HCT116 (cell line): ENCODE results near the gene PKHD1. TPM values are rescaled to one million over a fixed set of nuclear protein-coding genes. Genes with fewer than 3 reads are reported as not detected.

Experiments
- ATAC-seq: fragments of 200-7000 bp; cut with Tn5 transposase; 2 replicates; pipeline ENCODE4 v1.9.1; 2020; ENCODE audit warnings: mild to moderate bottlenecking, moderate library complexity
- BruUV-seq: library from RNA; stranded (reverse); fragments of 400-500 nt; replicated peaks from 2 replicates; lab custom pipeline; 2021; lab: Mats Ljungman, UMichigan
- CTCF ChIA-PET: fragments of 300-600 bp; sonication (Branson Sonifier 250); formaldehyde crosslinking; loops from one replicate; lab custom pipeline; 2021; ENCODE audit warnings: antibody characterized with exemption; lab: Charles Lee
- POLR2A ChIA-PET: fragments of 300-600, 350-600 bp; sonication (Branson Sonifier 250); formaldehyde crosslinking; loops from one replicate; lab custom pipeline; 2021; ENCODE audit warnings: antibody characterized with exemption; lab: Charles Lee
- RAD21 ChIA-PET, 2 experiments: fragments of 300-600 bp; sonication (Branson Sonifier 250); formaldehyde crosslinking; loops; one replicate each; lab custom pipeline; 2023; ENCODE audit warnings: low total read pairs in 2 of 2; ENCODE audit not compliant: uncharacterized antibody in 2 of 2, unreplicated experiment in 2 of 2, low non-redundant PET in 1 of 2; lab: Charles Lee
- DNase-seq: peaks from one replicate; pipeline ENCODE4 v3.0.0-alpha.2; 2010; ENCODE audit warnings: low read depth, low spot score
- H2AFZ ChIP-seq: fragments of 200-600 bp; shearing (Covaris generic), sonication (generic); 2 replicates; pipeline ENCODE4 v1.6.1; 2017; ENCODE audit warnings: low read depth, mixed run types, mixed read lengths, antibody characterized with exemption, low read length; ENCODE audit not compliant: poor library complexity, severe bottlenecking
- H3K27ac ChIP-seq: 2 replicates; pipeline ENCODE4 v1.5.1; 2012; ENCODE audit warnings: low read depth, low read length
- H3K27me3 ChIP-seq: fragments of 200-600 bp; sonication (generic); 2 replicates; pipeline ENCODE4 v1.6.1; 2016; ENCODE audit warnings: mixed run types, low read length, mixed read lengths; ENCODE audit not compliant: insufficient read depth
- H3K36me3 ChIP-seq, 2 experiments: fragments of 200-500 bp in 1 of 2; fragments of 200-600 bp in 1 of 2; sonication (Bioruptor generic) in 1 of 2; sonication (generic) in 1 of 2; 2 replicates each; pipeline versions ENCODE4 v1.5.1 to v1.6.1; 2014 to 2016; ENCODE audit warnings: low read length in 2 of 2, inconsistent platforms in 1 of 2, mixed read lengths in 1 of 2, mixed run types in 1 of 2; ENCODE audit not compliant: insufficient read depth in 2 of 2, control insufficient read depth in 1 of 2
- H3K4me1 ChIP-seq, 2 experiments: fragments of 200-600 bp in 1 of 2; sonication (generic) in 1 of 2; 2 replicates each; pipeline versions ENCODE4 v1.5.1 to v1.6.1; 2012 to 2017; ENCODE audit warnings: low read length in 2 of 2, inconsistent platforms in 1 of 2, mild to moderate bottlenecking in 1 of 2, mixed read lengths in 1 of 2, mixed run types in 1 of 2, moderate library complexity in 1 of 2; ENCODE audit not compliant: insufficient read depth in 2 of 2, control insufficient read depth in 1 of 2
- H3K4me2 ChIP-seq: fragments of 200-600 bp; sonication (generic); 2 replicates; pipeline ENCODE4 v1.6.1; 2017; ENCODE audit warnings: mixed run types, low read length, mixed read lengths
- H3K4me3 ChIP-seq, 2 experiments: fragments of 200-600 bp in 1 of 2; sonication (generic) in 1 of 2; replicated peaks in 1 of 2; 2 replicates each; pipeline ENCODE4 v1.5.1; 2011 to 2016; ENCODE audit warnings: low read length in 2 of 2, control low read depth in 1 of 2, low read depth in 1 of 2, mild to moderate bottlenecking in 1 of 2, mixed read lengths in 1 of 2, mixed run types in 1 of 2
- H3K79me2 ChIP-seq: fragments of 200-600 bp; sonication (generic); 2 replicates; pipeline ENCODE4 v1.6.1; 2017; ENCODE audit warnings: mild to moderate bottlenecking, mixed run types, low read length, moderate library complexity, mixed read lengths; ENCODE audit not compliant: insufficient read depth
- H3K9ac ChIP-seq: fragments of 200-600 bp; sonication (generic); 2 replicates; pipeline ENCODE4 v1.6.1; 2016; ENCODE audit warnings: low read length, mixed read lengths
- H3K9me2 ChIP-seq: fragments of 200-600 bp; sonication (generic), shearing (Covaris generic); 2 replicates; pipeline ENCODE4 v1.6.1; 2017; ENCODE audit warnings: mixed run types, mild to moderate bottlenecking, moderate library complexity; ENCODE audit not compliant: insufficient read depth
- H3K9me3 ChIP-seq, 2 experiments: fragments of 200-500 bp in 1 of 2; fragments of 200-600 bp in 1 of 2; sonication (Bioruptor generic) in 1 of 2; sonication (generic) in 1 of 2; 2 replicates each; pipeline ENCODE4 v1.6.1; 2014 to 2017; ENCODE audit warnings: low read length in 2 of 2, mixed read lengths in 2 of 2, inconsistent platforms in 1 of 2, low read depth in 1 of 2, mild to moderate bottlenecking in 1 of 2, mixed run types in 1 of 2, moderate library complexity in 1 of 2; ENCODE audit not compliant: control insufficient read depth in 1 of 2, insufficient read depth in 1 of 2
- H4K20me1 ChIP-seq: fragments of 200-600 bp; sonication (generic), shearing (Covaris generic); 2 replicates; pipeline ENCODE4 v1.6.1; 2017; ENCODE audit warnings: mixed run types, mild to moderate bottlenecking, moderate library complexity; ENCODE audit not compliant: insufficient read depth
- CTCF ChIP-seq, 3 experiments: fragments of 200-600 bp in 1 of 3; sonication (generic) in 1 of 3; IDR thresholded peaks in 2 of 3; conservative IDR thresholded peaks in 1 of 3; 2 replicates each; pipeline ENCODE4 v1.5.1; 2012 to 2017; ENCODE audit warnings: low read depth in 2 of 3, low read length in 2 of 3, antibody characterized with exemption in 1 of 3, borderline replicate concordance in 1 of 3, control low read depth in 1 of 3, mild to moderate bottlenecking in 1 of 3, mixed read lengths in 1 of 3, mixed run types in 1 of 3, moderate library complexity in 1 of 3; ENCODE audit not compliant: insufficient read depth in 1 of 3
- EGR1 ChIP-seq: IDR thresholded peaks from 2 replicates; pipeline ENCODE4 v1.6.1; 2012; ENCODE audit warnings: low read depth
- ELF1 ChIP-seq: IDR thresholded peaks from 2 replicates; pipeline ENCODE4 v1.6.1; 2012; ENCODE audit warnings: low read depth, borderline replicate concordance
- JUND ChIP-seq: IDR thresholded peaks from 2 replicates; pipeline ENCODE4 v1.6.1; 2012
- MAX ChIP-seq: IDR thresholded peaks from 2 replicates; pipeline ENCODE4 v1.6.1; 2012
- POLR2A ChIP-seq: IDR thresholded peaks from 2 replicates; pipeline ENCODE4 v1.7.0; 2011; ENCODE audit warnings: borderline replicate concordance; ENCODE audit not compliant: insufficient read depth, insufficient read length; ENCODE audit errors: extremely low read depth
- POLR2AphosphoS5 ChIP-seq: IDR thresholded peaks from 2 replicates; pipeline ENCODE4 v1.6.1; 2011; ENCODE audit warnings: mild to moderate bottlenecking, low read depth, low read length, moderate library complexity
- RAD21 ChIP-seq: IDR thresholded peaks from 2 replicates; pipeline ENCODE4 v1.6.1; 2012; ENCODE audit warnings: low read depth, mild to moderate bottlenecking
- REST ChIP-seq: IDR thresholded peaks from 2 replicates; pipeline ENCODE4 v1.6.1; 2012; ENCODE audit warnings: low read depth
- SP1 ChIP-seq: IDR thresholded peaks from 2 replicates; pipeline ENCODE4 v1.6.1; 2012; ENCODE audit warnings: low read depth
- SRF ChIP-seq: IDR thresholded peaks from 2 replicates; pipeline ENCODE4 v1.6.1; 2012; ENCODE audit warnings: low read depth
- TCF7L2 ChIP-seq: IDR thresholded peaks from 2 replicates; pipeline ENCODE4 v1.7.0; 2011; ENCODE audit warnings: borderline replicate concordance, inconsistent platforms; ENCODE audit not compliant: insufficient read depth, insufficient read length; ENCODE audit errors: extremely low read depth
- ZFX ChIP-seq: fragments of 450-650 bp; IDR thresholded peaks from 2 replicates; pipeline ENCODE4 v1.6.1; 2017
- ZNF274 ChIP-seq: fragments of 200-500 bp; sonication (Bioruptor generic); IDR thresholded peaks from 2 replicates; pipeline ENCODE4 v1.6.1; 2014; ENCODE audit warnings: mild to moderate bottlenecking, low read depth, low read length, inconsistent platforms
- intact Hi-C: fragments of 100-400 bp; cut with micrococcal nuclease; formaldehyde crosslinking; loops from 2 replicates; pipeline ENCODE4 v1.10.0; 2022
- total RNA-seq: library from RNA; stranded (reverse); gene quantifications from one replicate; pipeline ENCODE4 v1.2.1, GENCODE V29; 2021; ENCODE audit not compliant: unreplicated experiment

PKHD1 gene
- total RNA-seq, 1 experiment from 2014 or later: not detected

GRCh38 chr6:51738614-51739013 is 348.8 kb downstream of the PKHD1 start:
- CTCF ChIA-PET: no interaction called here
- Histone ChIP-seq H3K9me3 (peaks cover 0 to 11% of the 10 kb centered on the region in 2 experiments; a peak in 2 of 4 replicates), H3K4me1 (no peaks in the 10 kb centered on the region), H2AFZ (no peak overlapping the region)
- no TSS peak for BruUV-seq
- no peak for ATAC-seq
- TF ChIP-seq SP1: no peak
- TF ChIP-seq, all 23 proteins: peak for 0
- ChIA-PET RAD21 (no interaction called here), POLR2A (no interaction called here)
- intact Hi-C loops: no loop called here
- no peak overlapping the region for H3K4me3 ChIP-seq
- H3K79me2 ChIP-seq: no peaks in the 10 kb centered on the region
- H3K27me3 ChIP-seq: no peaks in the 10 kb centered on the region
- H3K27ac ChIP-seq: no peak overlapping the region
- no peaks in the 10 kb centered on the region for H3K9me2 ChIP-seq
- H3K4me2 ChIP-seq: no peak overlapping the region
- no peak overlapping the region for H3K9ac ChIP-seq
- no peaks in the 10 kb centered on the region for H3K36me3 ChIP-seq
- no peak for DNase-seq
- no peaks in the 10 kb centered on the region for H4K20me1 ChIP-seq

- Histone ChIP-seq H3K4me2 (no peak overlapping the region), H4K20me1 (no peaks in the 10 kb centered on the region), H3K27me3 (no peaks in the 10 kb centered on the region), H3K4me1 (no peaks in the 10 kb centered on the region), H3K9me3 (peaks cover 0 to 13% of the 10 kb centered on the region in 2 experiments; a peak in 2 of 4 replicates), H3K9ac (no peak overlapping the region), H3K79me2 (no peaks in the 10 kb centered on the region), H3K9me2 (no peaks in the 10 kb centered on the region), H3K36me3 (no peaks in the 10 kb centered on the region), H3K4me3 (no peak overlapping the region), H3K27ac (no peak overlapping the region), H2AFZ (no peak overlapping the region)
- no peak for ATAC-seq
- no peak for DNase-seq
- ChIA-PET CTCF (no interaction called here), RAD21 (no interaction called here), POLR2A (no interaction called here)
- intact Hi-C loops: no loop called here
- no TSS peak for BruUV-seq
- TF ChIP-seq ZFX (no peak), ELF1 (no peak), SP1 (no peak), RAD21 (no peak), REST (no peak), TCF7L2 (no peak), CTCF (IDR thresholded peaks at IDR 0.05 in 2 of 3, conservative IDR thresholded peaks at IDR 0.05 in 1 of 3; ENCODE audit: borderline replicate concordance in 1 of 3, insufficient read depth in 1 of 3, low read depth in 2 of 3, low read length in 2 of 3) (no peak), POLR2A (no peak), SRF (no peak), EGR1 (no peak), POLR2AphosphoS5 (no peak), JUND (no peak), ZNF274 (no peak), MAX (no peak)
Observed at GRCh38 chr6:51737580-51738360, 349.6 kb downstream of the PKHD1 start.
